H1 (cell line): ENCODE data around the gene ZNF385C. TPM values are rescaled to one million over a fixed set of nuclear protein-coding genes. Genes with fewer than 3 reads are reported as not detected.

ENCODE experiments used
- ASH2L ChIP-seq: fragments of 200-600, 300-600 bp; sonication (generic); IDR thresholded peaks from one replicate; pipeline ENCODE4 v1.7.1; 2017; ENCODE audit warnings: low read length
- ATF3 ChIP-seq: IDR thresholded peaks from 2 replicates; pipeline ENCODE4 v1.6.1; 2011; ENCODE audit warnings: low read depth, mild to moderate bottlenecking, low read length; ENCODE audit not compliant: insufficient read depth
- CBX5 ChIP-seq: fragments of 300-800, 300-1000 bp; sonication (generic); IDR thresholded peaks from 2 replicates; pipeline ENCODE4 v1.7.1; 2016; ENCODE audit warnings: antibody characterized with exemption, low read length, low read depth
- EGR1 ChIP-seq: IDR thresholded peaks from 2 replicates; pipeline ENCODE4 v1.6.1; 2011; ENCODE audit warnings: low read depth, low read length, borderline replicate concordance
- EP300 ChIP-seq, 2 experiments: IDR thresholded peaks; 1 replicate in 1 of 2; 2 replicates in 1 of 2; pipeline ENCODE4 v1.6.1; 2011 to 2012; ENCODE audit warnings: low read depth in 2 of 2, low read length in 2 of 2, mild to moderate bottlenecking in 2 of 2, borderline replicate concordance in 1 of 2, inconsistent platforms in 1 of 2, moderate library complexity in 1 of 2
- EZH2 ChIP-seq: fragments of 200-600 bp; sonication (generic); IDR thresholded peaks from 2 replicates; pipeline ENCODE4 v1.7.1; 2012; ENCODE audit warnings: low read depth, mild to moderate bottlenecking, moderate library complexity, low read length, inconsistent platforms; ENCODE audit not compliant: severe bottlenecking
- GTF2F1 ChIP-seq: IDR thresholded peaks from 2 replicates; pipeline ENCODE4 v1.6.1; 2012; ENCODE audit warnings: low read depth, low read length, improper control_type of control experiment, borderline replicate concordance
- HDAC2 ChIP-seq, 2 experiments: fragments of 300-600 bp in 1 of 2; sonication (generic) in 1 of 2; IDR thresholded peaks; 2 replicates each; pipeline ENCODE4 v1.6.1; 2011 to 2012; ENCODE audit warnings: low read depth in 2 of 2, low read length in 2 of 2, mild to moderate bottlenecking in 2 of 2, moderate library complexity in 2 of 2, borderline replicate concordance in 1 of 2, inconsistent platforms in 1 of 2
- JUND ChIP-seq: IDR thresholded peaks from 2 replicates; pipeline ENCODE4 v1.6.1; 2011; ENCODE audit warnings: mild to moderate bottlenecking, improper control_type of control experiment, low read length
- KDM1A ChIP-seq: fragments of 200-600, 300-600 bp; sonication (generic); IDR thresholded peaks from 2 replicates; pipeline ENCODE4 v1.7.1; 2016; ENCODE audit warnings: mild to moderate bottlenecking, low read length, borderline replicate concordance
- NRF1 ChIP-seq: IDR thresholded peaks from 2 replicates; pipeline ENCODE4 v1.6.1; 2011; ENCODE audit warnings: mild to moderate bottlenecking, low read depth, low read length, improper control_type of control experiment
- RAD21 ChIP-seq, 2 experiments: IDR thresholded peaks in 1 of 2; conservative IDR thresholded peaks in 1 of 2; 2 replicates each; pipeline ENCODE4 v1.6.1; 2011; ENCODE audit warnings: low read depth in 2 of 2, low read length in 2 of 2, improper control_type of control experiment in 1 of 2, inconsistent platforms in 1 of 2, mild to moderate bottlenecking in 1 of 2, moderate library complexity in 1 of 2
- SIN3A ChIP-seq, 2 experiments: IDR thresholded peaks in 1 of 2; conservative IDR thresholded peaks in 1 of 2; 2 replicates each; pipeline ENCODE4 v1.6.1; 2011 to 2012; ENCODE audit warnings: low read length in 2 of 2, improper control_type of control experiment in 1 of 2, low read depth in 1 of 2, mild to moderate bottlenecking in 1 of 2
- SIX5 ChIP-seq: IDR thresholded peaks from 2 replicates; pipeline ENCODE4 v1.6.1; 2011; ENCODE audit warnings: mild to moderate bottlenecking, low read depth, low read length
- SP1 ChIP-seq: IDR thresholded peaks from 2 replicates; pipeline ENCODE4 v1.6.1; 2011; ENCODE audit warnings: low read depth, low read length
- SUZ12 ChIP-seq: fragments of 200-600 bp; sonication (generic); IDR thresholded peaks from 2 replicates; pipeline ENCODE4 v1.6.1; 2012; ENCODE audit warnings: mild to moderate bottlenecking, inconsistent platforms, low read length, moderate library complexity, mixed read lengths
- TAF7 ChIP-seq: optimal IDR thresholded peaks from 2 replicates; pipeline ENCODE3; 2011; ENCODE audit warnings: low read depth, mild to moderate bottlenecking, inconsistent platforms, low read length, moderate library complexity, borderline replicate concordance
- TEAD4 ChIP-seq: IDR thresholded peaks from 2 replicates; pipeline ENCODE4 v1.6.1; 2012; ENCODE audit warnings: low read depth, low read length, inconsistent platforms, mixed read lengths
- polyA plus RNA-seq, 7 experiments: library from polyadenylated mRNA; depleted of rRNA in 3 of 7; stranded (reverse) in 5 of 7; unstranded in 2 of 7; fragments of >200 nt in 5 of 7; fragments of 200-250 nt in 2 of 7; gene quantifications; 1 replicate in 5 of 7; 2 replicates in 1 of 7; 4 replicates in 1 of 7; pipeline versions ENCODE4 v1.2.1 to v1.2.3, GENCODE V29; 2011 to 2013; ENCODE audit warnings: missing spikeins in 2 of 7, mixed read lengths in 2 of 7
- total RNA-seq: library from RNA; stranded (reverse); fragmentation: NEBNext Ultra II Directional; extraction: Animal tissue kit (Norgen Biotek cat#: 25700); gene quantifications from 2 replicates; pipeline ENCODE4 v1.2.1, GENCODE V29; 2021
- TF ChIP-seq, protein P1 (sequence below): IDR thresholded peaks from 2 replicates; pipeline ENCODE4 v1.6.1; 2012; ENCODE audit warnings: inconsistent platforms
- TF ChIP-seq, protein P2 (sequence below): IDR thresholded peaks from 2 replicates; pipeline ENCODE4 v1.6.1; 2012; ENCODE audit warnings: inconsistent platforms

ZNF385C gene
- total and polyA plus RNA-seq, 2 of the 8 experiments (the other 6 are each of a cell fraction or from before 2014, with no cell fraction given) = 3.9 to 6.1 TPM

- TF ChIP-seq EP300 (IDR thresholded peaks at IDR 0.05; ENCODE audit: borderline replicate concordance in 1 of 2, low read depth in 2 of 2, low read length in 2 of 2) = no peak
- peak; percentile 70 for TF ChIP-seq TEAD4
- no peak for TF ChIP-seq SIX5
- peak; percentile 53 for TF ChIP-seq ASH2L
- peak; percentile 43 for TF ChIP-seq TAF7
- TF ChIP-seq GTF2F1 = no peak
- TF ChIP-seq, protein P1, sequence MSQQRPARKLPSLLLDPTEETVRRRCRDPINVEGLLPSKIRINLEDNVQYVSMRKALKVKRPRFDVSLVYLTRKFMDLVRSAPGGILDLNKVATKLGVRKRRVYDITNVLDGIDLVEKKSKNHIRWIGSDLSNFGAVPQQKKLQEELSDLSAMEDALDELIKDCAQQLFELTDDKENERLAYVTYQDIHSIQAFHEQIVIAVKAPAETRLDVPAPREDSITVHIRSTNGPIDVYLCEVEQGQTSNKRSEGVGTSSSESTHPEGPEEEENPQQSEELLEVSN = peak; percentile 36; the same call in 1 of the 2 replicates
- no peak for TF ChIP-seq EZH2
- TF ChIP-seq SUZ12 = no peak
- no peak for TF ChIP-seq SP1
- TF ChIP-seq JUND = 0 out of 2 replicates have a peak, but pooled peaks have one; percentile 45
- no peak; a peak in 1 of 4 replicates for TF ChIP-seq HDAC2 (IDR thresholded peaks at IDR 0.05; ENCODE audit: borderline replicate concordance in 1 of 2, low read depth in 2 of 2, low read length in 2 of 2)
- peak; percentile 57 to 86; a peak in 2 of 4 replicates for TF ChIP-seq SIN3A (conservative IDR thresholded peaks at IDR 0.05 in 1 of 2, IDR thresholded peaks at IDR 0.05 in 1 of 2; ENCODE audit: low read depth in 1 of 2, low read length in 2 of 2)
- TF ChIP-seq NRF1 = no peak
- TF ChIP-seq, protein P2, sequence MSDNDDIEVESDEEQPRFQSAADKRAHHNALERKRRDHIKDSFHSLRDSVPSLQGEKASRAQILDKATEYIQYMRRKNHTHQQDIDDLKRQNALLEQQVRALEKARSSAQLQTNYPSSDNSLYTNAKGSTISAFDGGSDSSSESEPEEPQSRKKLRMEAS = no peak
- no peak for TF ChIP-seq CBX5
- peak; percentile 40; the same call in 1 of the 2 replicates for TF ChIP-seq KDM1A
- TF ChIP-seq RAD21 (IDR thresholded peaks at IDR 0.05 in 1 of 2, conservative IDR thresholded peaks at IDR 0.05 in 1 of 2; ENCODE audit: low read depth in 2 of 2, low read length in 2 of 2) = peak in 1 of 2 experiments; percentile 33; a peak in 2 of 4 replicates
- TF ChIP-seq ATF3 = no peak
- TF ChIP-seq EGR1 = peak; percentile 82
Observed at GRCh38 chr17:42019509-42020404, 78.5 kb downstream of the ZNF385C start, which contains the start of gene NKIRAS2 (continued).
